Stimulated activated CD4-positive, alpha-beta T cell treated with anti-CD3 and anti-CD28 coated beads, Interleukin-4, amount 100 ng/mL, for 48 hours (primary cell): ENCODE results near the gene SMURF1.

Experiments
- DNase-seq, 2 donors: peaks; one replicate each; pipeline ENCODE4 v3.0.0-alpha.2; 2020; ENCODE audit warnings: low read depth in 2 of 2

The SMURF1 gene

DNA sequence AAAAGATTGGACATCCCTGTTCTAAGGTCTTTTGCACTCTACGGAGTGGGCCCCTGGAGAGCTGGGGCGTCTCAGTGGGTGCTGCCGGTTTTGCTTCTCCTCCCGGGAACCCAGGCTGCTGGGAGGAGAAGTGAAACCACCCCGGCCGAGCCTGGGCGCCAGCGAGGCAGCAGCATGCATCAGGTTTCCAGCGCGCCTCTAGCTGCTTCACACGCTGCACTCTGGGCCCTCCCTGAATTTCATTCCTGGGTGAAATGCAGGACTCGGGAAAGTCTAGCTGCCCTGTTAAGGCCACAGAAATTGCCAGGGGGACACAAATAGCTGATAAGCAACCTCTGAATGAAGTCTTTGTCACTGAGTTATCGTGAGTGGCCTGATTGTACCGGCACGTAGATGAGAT is 138.1 kb downstream of the SMURF1 start:
- no peak for DNase-seq

DNA sequence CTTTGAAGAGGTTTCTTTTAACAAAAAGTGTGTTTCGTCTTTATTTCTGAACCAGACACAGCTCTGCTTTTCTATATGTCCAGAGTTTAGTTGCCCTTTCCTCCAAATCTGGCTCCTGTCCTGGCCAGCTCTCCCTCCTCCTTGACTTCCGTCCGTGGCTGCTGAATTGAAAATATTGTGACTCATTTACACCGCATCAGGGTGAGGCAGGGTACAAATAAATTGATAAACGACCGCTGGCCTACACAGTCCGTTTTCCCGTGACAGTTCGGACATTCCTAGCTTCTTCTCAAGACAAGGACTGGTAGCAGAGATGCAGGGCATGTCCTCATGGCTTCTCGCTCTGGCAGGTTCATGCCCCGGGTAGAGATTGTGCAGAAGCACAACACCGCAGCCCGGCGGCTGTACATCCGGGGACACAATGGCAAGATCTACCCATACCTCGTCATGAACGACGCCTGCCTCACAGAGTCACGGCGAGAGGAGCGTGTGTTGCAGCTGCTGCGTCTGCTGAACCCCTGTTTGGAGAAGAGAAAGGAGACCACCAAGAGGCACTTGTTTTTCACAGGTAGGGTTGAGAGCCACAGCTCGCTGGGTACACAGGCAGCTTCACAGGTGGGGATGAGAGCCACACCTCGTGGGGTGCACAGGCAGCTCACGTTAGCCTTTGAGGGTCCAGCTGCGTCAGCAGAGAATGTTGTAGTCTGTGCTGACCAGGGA is 139.0 kb downstream of the SMURF1 start:
- DNase-seq = no peak

- no peak for DNase-seq
Measured at GRCh38 chr7:99004216-99004615, 139.7 kb downstream of the SMURF1 start.

DNA sequence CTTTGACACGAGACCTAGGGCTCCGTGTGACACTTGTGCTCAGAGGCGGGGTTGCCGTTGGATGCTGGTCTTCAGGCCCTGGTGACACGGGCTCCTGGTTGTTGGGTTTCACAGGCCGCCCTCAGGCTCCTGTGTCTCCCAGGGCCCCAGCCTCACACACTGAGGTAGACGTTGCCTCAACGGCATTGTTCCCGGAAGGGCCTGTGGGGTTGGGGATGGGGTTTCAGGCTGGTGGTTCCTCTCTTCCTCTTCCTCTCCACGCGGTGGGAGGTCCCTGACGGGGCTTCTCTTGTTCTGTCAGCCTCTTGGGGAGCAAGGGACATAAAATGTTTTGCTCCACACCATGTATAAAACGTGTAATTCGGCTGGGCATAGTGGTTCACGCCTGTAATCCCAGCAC is 140.5 kb downstream of the SMURF1 start:
- DNase-seq = no peak

DNA sequence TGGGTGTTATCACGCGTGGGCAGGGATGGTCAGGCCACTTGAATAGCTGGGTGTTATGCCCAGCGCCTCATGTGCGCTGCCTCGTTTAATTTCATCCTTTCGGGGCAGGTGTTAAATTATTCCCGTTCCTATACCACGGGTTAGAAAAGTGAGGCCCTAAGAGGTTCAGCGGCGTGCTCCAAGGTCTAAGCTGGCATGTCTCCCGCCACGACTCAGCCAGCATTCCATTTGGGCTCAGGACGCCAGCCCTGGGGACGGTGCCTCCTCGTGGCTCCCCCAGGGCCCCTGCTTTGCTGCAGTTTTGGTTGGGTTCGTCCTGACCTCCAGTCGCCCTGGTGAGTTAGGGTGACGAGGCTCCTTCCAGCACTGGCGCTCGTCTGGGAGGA is 141.1 kb downstream of the SMURF1 start:
- no peak for DNase-seq

DNA sequence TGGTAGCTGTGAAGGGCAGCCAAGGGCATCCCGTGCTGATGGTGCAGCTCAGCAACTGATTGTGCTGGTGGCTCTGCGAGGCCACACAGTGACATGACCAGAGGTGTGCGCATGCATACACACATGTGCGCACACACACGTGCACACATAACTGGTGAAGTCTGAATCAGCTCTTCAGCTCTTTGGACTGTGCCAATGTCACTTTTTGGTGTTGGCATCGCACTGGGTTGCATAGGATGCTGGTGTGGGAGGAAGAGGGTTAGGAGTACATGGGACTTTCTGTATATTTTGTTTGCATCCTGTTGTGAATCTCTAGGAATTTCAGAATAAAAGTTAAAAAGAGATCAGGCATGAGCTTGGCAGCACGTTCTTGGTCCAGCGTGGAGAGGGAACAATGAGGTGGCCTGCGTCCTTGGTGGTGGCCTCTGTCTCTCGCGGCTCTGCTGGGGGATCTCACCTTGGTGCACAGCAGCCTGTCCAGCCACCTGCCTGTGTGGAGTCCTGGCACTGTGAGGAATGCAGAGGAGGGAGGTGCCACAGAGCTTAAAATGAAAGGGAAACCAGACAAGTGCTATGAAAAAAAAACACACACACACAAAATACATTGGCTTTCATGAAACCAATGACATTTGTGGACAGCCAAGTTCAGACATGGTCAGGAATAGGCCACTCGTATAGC is 141.6 kb downstream of the SMURF1 start:
- no peak for DNase-seq

GRCh38 chr7:99001482-99002147 is 142.3 kb downstream of the SMURF1 start:
- no peak for DNase-seq

DNA sequence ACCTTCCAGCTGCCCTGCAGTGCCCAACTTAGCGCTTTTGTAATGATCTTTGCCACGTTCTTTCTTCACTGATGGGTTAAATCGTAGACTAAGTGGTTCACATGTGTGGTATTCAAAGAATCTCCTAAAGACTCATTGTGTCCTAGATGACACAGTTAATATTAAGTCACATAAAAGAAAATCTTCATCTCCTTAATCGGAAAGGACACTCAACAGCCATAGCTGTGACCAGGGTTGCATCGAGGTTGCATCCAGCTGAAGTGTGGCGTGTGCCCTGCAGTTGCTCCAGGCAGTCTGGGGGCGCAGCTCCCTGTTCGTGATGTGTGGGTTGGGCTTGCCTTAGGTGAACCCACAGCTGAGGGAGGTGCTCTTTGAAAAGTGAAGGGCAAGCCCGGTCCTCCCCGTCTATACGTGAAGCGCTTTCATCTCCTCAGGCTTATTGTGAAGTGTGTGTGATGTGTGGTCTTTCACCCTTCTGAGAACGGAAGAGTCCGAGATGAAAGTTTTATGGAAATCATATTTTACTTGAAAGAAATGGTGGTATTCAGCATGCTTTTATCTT is 142.9 kb downstream of the SMURF1 start:
- DNase-seq = no peak

DNA sequence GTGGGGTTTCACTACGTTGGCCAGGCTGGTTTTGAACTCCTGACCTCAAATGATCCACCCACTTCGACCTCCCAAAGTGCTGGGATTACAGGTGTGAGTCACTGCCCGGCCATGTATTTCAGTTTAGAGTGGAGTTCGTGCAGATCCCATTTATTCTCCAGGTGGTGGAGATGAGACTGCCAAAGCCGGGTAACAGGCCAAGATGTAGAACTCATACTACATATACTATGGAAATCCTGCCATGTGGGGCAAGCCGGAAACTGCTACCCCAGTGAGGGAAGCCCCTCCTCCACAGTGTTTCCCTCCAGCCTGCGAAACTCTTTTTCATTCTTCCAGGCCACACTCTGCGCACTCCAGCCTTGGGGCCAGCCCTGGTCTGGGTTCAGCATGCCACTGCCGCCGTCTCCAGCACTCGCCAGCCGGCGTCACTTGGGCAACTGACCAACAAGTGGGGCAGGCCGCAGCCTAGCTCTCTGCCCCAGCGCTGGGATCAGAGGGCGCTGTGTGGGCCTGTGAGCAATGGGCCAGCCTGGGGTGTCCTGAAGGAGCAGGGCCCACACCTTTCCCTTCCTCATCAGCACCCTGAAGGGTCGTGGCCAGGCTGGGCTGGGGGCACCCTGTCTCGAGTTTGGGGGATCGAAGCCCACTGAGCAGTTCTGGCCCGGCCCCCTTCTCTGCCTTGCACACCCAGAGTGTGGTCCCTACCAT is 143.6 kb downstream of the SMURF1 start:
- no peak for DNase-seq

GRCh38 chr7:98998821-98999725 is 144.8 kb downstream of the SMURF1 start:
- no peak for DNase-seq

GRCh38 chr7:98997846-98998245 is 146.1 kb downstream of the SMURF1 start:
- DNase-seq = no peak

GRCh38 chr7:98996150-98996552 is 147.8 kb downstream of the SMURF1 start:
- no peak for DNase-seq

DNA sequence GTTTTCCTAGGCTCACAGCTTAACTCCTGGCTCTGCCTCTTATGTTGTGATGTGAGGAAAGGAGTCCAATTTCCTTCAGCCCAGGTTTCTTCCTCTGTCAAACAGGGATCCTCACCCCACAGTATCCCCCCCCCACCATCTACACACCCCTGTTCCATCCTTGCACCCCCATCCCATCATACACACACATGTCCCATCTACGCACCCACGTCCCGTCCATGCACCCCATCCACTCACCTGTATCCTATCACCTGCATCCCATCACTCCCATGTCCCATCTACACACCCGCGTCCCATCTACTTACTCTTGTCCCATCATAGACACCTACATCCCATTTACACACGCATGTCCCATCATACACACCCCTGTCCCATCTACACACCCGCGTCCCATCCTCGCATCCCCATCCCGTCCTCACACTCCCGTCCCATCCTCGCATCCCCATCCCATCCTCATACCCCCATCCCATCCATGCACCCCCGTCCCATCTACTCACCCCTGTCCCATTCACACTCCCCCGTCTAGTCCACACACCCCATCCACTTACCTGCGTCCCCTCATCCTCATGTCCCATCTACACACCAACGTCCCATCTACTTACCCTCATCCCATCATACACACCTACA is 148.3 kb downstream of the SMURF1 start:
- DNase-seq = no peak

DNA sequence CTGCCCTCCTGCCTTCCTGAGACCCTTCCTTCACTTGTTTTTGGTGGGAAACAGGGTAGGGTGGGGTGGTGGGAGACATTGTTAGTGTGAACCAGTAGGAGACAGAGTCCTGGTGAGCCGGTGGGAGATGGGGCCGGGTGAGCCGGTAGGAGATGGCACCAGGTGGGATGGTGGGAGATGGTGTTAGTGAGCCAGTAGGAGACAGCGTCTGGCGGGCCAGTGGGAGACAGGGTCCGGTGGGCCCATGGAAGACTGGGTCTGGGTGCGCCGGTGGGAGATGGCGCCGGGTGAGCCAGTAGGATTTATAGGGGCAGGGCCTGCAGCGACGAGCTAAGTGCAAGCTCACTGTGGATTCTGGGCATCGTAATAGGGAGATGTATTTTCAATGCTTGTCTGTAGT is 148.8 kb downstream of the SMURF1 start:
- no peak for DNase-seq

- DNase-seq = no peak
Measured at GRCh38 chr7:98994046-98994944, 149.6 kb downstream of the SMURF1 start.

GRCh38 chr7:98993024-98993897 is 150.6 kb downstream of the SMURF1 start:
- DNase-seq = no peak

- no peak for DNase-seq
Measured at GRCh38 chr7:98992076-98992475, 151.8 kb downstream of the SMURF1 start.

DNA sequence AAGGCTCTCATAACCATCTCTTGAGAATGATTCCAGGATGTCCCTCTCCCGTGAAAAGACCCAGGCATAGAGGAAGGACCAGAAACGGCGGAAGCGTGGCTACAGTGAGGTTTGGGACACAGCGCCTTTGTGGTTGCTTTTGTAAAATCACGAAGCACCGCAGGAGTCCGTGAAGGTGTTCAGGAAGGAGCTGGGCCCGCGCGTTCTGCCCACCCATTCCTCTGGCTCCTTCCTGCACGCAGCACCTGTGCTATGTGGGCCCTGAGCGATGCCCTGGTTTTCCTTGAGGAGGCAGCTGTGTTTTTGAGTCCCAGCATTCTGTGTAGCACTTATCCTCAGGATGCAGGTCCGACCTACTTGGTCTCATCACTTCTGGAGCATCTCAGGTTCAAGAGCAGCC is 152.8 kb downstream of the SMURF1 start:
- DNase-seq = no peak

GRCh38 chr7:98990356-98990755 is 153.6 kb downstream of the SMURF1 start:
- DNase-seq = no peak
